Measurements from ENCODE around the gene NAGK. TPM values are rescaled to one million over a fixed set of nuclear protein-coding genes. Genes with fewer than 3 reads are reported as not detected.

NAGK gene
- total and polyA plus RNA-seq, 2 of the 8 experiments (the other 6 are each of a cell fraction or from before 2014, with no cell fraction given): 57.9 to 59.9 TPM

DNA sequence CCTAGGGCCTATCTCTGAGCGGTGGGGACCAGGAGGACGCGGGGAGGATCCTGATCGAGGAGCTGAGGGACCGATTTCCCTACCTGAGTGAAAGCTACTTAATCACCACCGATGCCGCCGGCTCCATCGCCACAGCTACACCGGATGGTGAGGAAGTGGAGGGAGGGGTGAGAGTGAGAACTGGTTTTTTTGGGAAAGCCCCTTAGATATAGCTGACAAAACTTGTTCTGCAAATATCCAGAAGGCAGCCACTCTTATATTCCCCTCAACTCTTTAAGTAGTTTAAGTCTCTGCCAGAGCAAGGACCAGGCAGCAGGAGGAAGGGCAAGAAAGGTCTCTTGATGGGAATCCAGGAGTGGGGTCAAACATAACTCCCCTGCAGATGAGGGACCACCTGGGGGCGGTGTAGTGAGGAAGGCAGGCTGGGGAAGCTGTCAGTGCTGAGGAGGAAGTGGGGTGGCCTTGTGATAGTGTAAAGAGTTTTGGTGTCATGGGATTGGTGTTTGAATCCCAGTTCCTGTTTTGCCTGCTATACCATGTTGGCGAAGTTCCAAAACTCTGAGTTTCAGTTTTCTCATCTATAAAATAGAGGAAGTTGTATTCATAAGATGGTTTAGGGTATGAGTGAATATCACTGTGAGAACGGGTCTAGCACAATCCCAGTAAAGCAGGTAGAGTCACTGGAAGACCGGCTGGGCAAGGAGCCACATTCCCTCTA lies 3.4 kb downstream of the NAGK start:
- POLR2A ChIA-PET (ENCODE audit: partially characterized antibody): interaction anchor here (1.0 to 3.6 kb wide), 3 partner anchors 9 to 52 kb away, joined by 3 to 19 read pairs (median 3); no protein-coding TSS in a partner anchor
- Histone ChIP-seq H2BK15ac (ENCODE audit: low read length) (no peak overlapping the region), H3K4ac (replicated peaks; ENCODE audit: insufficient read length, low read depth, low read length) (no peak overlapping the region), H3K23me2 (ENCODE audit: low read depth, low read length) (peaks cover 13% of the 10 kb centered on the region), H4K20me1 (replicated peaks in 1 of 2; ENCODE audit: control insufficient read depth in 1 of 2, insufficient read depth in 2 of 2, low read length in 2 of 2) (peaks cover 0 to 9% of the 10 kb centered on the region in 2 experiments), H3K14ac (ENCODE audit: insufficient read length) (no peak overlapping the region), H2AFZ (ENCODE audit: low read length) (no peak overlapping the region), H3K9me3 (ENCODE audit: insufficient read depth in 2 of 2, low read depth in 1 of 2, low read length in 1 of 2) (no peaks in the 10 kb centered on the region), H3K56ac (replicated peaks; ENCODE audit: insufficient read length, low read depth, low read length) (no peak overlapping the region), H2BK12ac (ENCODE audit: low read depth, low read length) (no peak overlapping the region), H2AK5ac (ENCODE audit: low read depth, low read length) (no peak overlapping the region), H3K4me2 (ENCODE audit: insufficient read depth in 1 of 2, low read depth in 2 of 2, low read length in 2 of 2) (no peak overlapping the region), H3K79me1 (ENCODE audit: low read depth, low read length) (peaks cover 3% of the 10 kb centered on the region; the same call in 1 of the 2 replicates), H3K27ac (ENCODE audit: low read depth, low read length) (no peak overlapping the region), H3K9ac (replicated peaks in 1 of 4; ENCODE audit: extremely low read depth in 1 of 4, low read depth in 3 of 4, low read length in 3 of 4) (no peak overlapping the region), H2BK20ac (ENCODE audit: low read length) (no peak overlapping the region), H4K5ac (ENCODE audit: insufficient read length, low read depth, low read length) (no peak overlapping the region), H4K8ac (ENCODE audit: extremely low read depth, insufficient read depth, low read length) (no peak overlapping the region), H2BK120ac (replicated peaks; ENCODE audit: low read depth, low read length) (no peak overlapping the region), H2BK5ac (ENCODE audit: low read depth, low read length) (no peak overlapping the region), H3K18ac (ENCODE audit: extremely low read depth, low read length) (no peak overlapping the region), H4K91ac (replicated peaks; ENCODE audit: insufficient read length, low read length) (no peak overlapping the region), H3K4me1 (replicated peaks in 1 of 4; ENCODE audit: control insufficient read depth in 3 of 4, insufficient read depth in 4 of 4, low read length in 3 of 4) (peaks cover 0 to 6% (median 1%) of the 10 kb centered on the region in 4 experiments; a peak in 4 of 7 replicates), H3K36me3 (ENCODE audit: control insufficient read depth in 2 of 4, insufficient read depth in 4 of 4, low read length in 3 of 4) (peaks cover 9 to 21% (median 15%) of the 10 kb centered on the region in 4 experiments; a peak in 7 of 8 replicates), H3K79me2 (ENCODE audit: control insufficient read depth in 1 of 2, insufficient read depth in 2 of 2, low read length in 2 of 2) (peaks cover 3 to 23% of the 10 kb centered on the region in 2 experiments; a peak in 3 of 4 replicates), H3K4me3 (ENCODE audit: extremely low read depth in 1 of 4, insufficient read depth in 2 of 4, low read depth in 3 of 4, low read length in 4 of 4) (no peak overlapping the region), H3K23ac (ENCODE audit: insufficient read length) (no peak overlapping the region), H3K27me3 (replicated peaks in 1 of 4; ENCODE audit: control insufficient read depth in 3 of 4, extremely low read depth in 1 of 4, insufficient read depth in 3 of 4, low read length in 3 of 4) (no peaks in the 10 kb centered on the region)
- CTCF ChIA-PET (ENCODE audit: partially characterized antibody): interaction anchor here (0.7 to 7.7 kb wide), 19 partner anchors 9 to 210 kb away, joined by 3 to 100 read pairs (median 3); no protein-coding TSS in a partner anchor
- 86% methylated on average over 10 of the region's 14 CpGs; no CpG with 5 or more reads in 1 of the 2 experiments for WGBS, 2 experiments (ENCODE audit: extremely low coverage in 1 of 2, insufficient coverage in 1 of 2, insufficient read length in 1 of 2, insufficient replicate concordance in 2 of 2, low coverage in 1 of 2, low lambda C conversion rate in 2 of 2, missing lambda C conversion rate in 1 of 2)
- FAIRE-seq: no peak
- DNase-seq (ENCODE audit: low read depth in 1 of 2, low spot score in 2 of 2): no peak
- TF ChIP-seq EP300 (IDR thresholded peaks at IDR 0.05; ENCODE audit: borderline replicate concordance in 1 of 2, low read depth in 2 of 2, low read length in 2 of 2): no peak
- TF ChIP-seq, protein P1, sequence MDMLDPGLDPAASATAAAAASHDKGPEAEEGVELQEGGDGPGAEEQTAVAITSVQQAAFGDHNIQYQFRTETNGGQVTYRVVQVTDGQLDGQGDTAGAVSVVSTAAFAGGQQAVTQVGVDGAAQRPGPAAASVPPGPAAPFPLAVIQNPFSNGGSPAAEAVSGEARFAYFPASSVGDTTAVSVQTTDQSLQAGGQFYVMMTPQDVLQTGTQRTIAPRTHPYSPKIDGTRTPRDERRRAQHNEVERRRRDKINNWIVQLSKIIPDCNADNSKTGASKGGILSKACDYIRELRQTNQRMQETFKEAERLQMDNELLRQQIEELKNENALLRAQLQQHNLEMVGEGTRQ (IDR thresholded peaks at IDR 0.05; ENCODE audit: low read length): no peak
- TF ChIP-seq GABPA (IDR thresholded peaks at IDR 0.05; ENCODE audit: borderline replicate concordance, insufficient read depth, low read length): no peak
- TF ChIP-seq NRF1 (IDR thresholded peaks at IDR 0.05; ENCODE audit: low read depth, low read length): no peak
- no peak for TF ChIP-seq CHD2 (IDR thresholded peaks at IDR 0.05; ENCODE audit: low read length)
- TF ChIP-seq RFX5 (IDR thresholded peaks at IDR 0.05; ENCODE audit: borderline replicate concordance, low read depth, low read length): no peak
- TF ChIP-seq, protein P2, sequence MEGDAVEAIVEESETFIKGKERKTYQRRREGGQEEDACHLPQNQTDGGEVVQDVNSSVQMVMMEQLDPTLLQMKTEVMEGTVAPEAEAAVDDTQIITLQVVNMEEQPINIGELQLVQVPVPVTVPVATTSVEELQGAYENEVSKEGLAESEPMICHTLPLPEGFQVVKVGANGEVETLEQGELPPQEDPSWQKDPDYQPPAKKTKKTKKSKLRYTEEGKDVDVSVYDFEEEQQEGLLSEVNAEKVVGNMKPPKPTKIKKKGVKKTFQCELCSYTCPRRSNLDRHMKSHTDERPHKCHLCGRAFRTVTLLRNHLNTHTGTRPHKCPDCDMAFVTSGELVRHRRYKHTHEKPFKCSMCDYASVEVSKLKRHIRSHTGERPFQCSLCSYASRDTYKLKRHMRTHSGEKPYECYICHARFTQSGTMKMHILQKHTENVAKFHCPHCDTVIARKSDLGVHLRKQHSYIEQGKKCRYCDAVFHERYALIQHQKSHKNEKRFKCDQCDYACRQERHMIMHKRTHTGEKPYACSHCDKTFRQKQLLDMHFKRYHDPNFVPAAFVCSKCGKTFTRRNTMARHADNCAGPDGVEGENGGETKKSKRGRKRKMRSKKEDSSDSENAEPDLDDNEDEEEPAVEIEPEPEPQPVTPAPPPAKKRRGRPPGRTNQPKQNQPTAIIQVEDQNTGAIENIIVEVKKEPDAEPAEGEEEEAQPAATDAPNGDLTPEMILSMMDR (IDR thresholded peaks at IDR 0.05; ENCODE audit: control extremely low read depth in 1 of 3, insufficient read depth in 1 of 3, low read depth in 1 of 3, low read length in 3 of 3): peak in 2 of 3 experiments; percentile 20 to 28; a peak in 3 of 4 replicates

Measured in H1 (cell line).